K562 (cell line): ENCODE measurements around the gene VRK2. TPM values are rescaled to one million over a fixed set of nuclear protein-coding genes. Genes with fewer than 3 reads are reported as not detected.

Experiments used
- ATAC-seq: fragments of 200-7000 bp; cut with Tn5 transposase; 3 replicates; pipeline ENCODE4 v1.9.1; 2020; ENCODE audit warnings: moderate library complexity
- BruUV-seq: library from RNA; stranded (reverse); fragments of 400-500 nt; replicated peaks from 2 replicates; lab custom pipeline; 2021; lab: Mats Ljungman, UMichigan
- CTCF ChIA-PET: fragments of 300-600 bp; formaldehyde crosslinking; extraction: SDS; loops from one replicate; lab custom pipeline; 2021; ENCODE audit warnings: low intra/inter-chr PET ratio; lab: Yijun Ruan, JAX
- POLR2A ChIA-PET: fragments of 300-600, 350-650 bp; sonication (Branson Sonifier 250); formaldehyde crosslinking; extraction: SDS; loops from one replicate; lab custom pipeline; 2021; ENCODE audit warnings: antibody characterized with exemption, inconsistent platforms; lab: Yijun Ruan, JAX
- DNase-seq, 4 experiments: peaks; one replicate each; pipeline versions ENCODE4 v3.0.0 to v3.0.0-alpha.2; 2011 to 2018; ENCODE audit warnings: low spot score in 3 of 4, mixed read lengths in 3 of 4; ENCODE audit errors: extremely low read depth in 1 of 4
- FAIRE-seq: peaks from 2 replicates; lab custom pipeline; 2011; peaks lifted over from hg19 to GRCh38; lab: Jason Lieb, UNC
- H2AFZ ChIP-seq: 2 replicates; pipeline ENCODE4 v1.6.0; 2011; ENCODE audit warnings: low read depth, low read length, control low read depth, inconsistent platforms
- H3K27ac ChIP-seq: fragments of 200-600 bp; 3 replicates; pipeline ENCODE4 v1.8.0; 2011; ENCODE audit warnings: low read depth, mild to moderate bottlenecking, control low read depth, inconsistent platforms, low read length, moderate library complexity, mixed read lengths; ENCODE audit errors: extremely low read depth
- H3K27me3 ChIP-seq, 2 experiments: fragments of 300-600 bp in 1 of 2; 2 replicates in 1 of 2; 3 replicates in 1 of 2; pipeline versions ENCODE4 v1.6.0 to v1.8.0; 2011; ENCODE audit warnings: inconsistent platforms in 2 of 2, low read length in 2 of 2, mild to moderate bottlenecking in 1 of 2, mixed read lengths in 1 of 2, moderate library complexity in 1 of 2; ENCODE audit not compliant: control insufficient read depth in 2 of 2, insufficient read depth in 2 of 2
- H3K36me3 ChIP-seq: fragments of 300-600 bp; 3 replicates; pipeline ENCODE4 v1.8.0; 2011; ENCODE audit warnings: mild to moderate bottlenecking, low read length, inconsistent platforms; ENCODE audit not compliant: control insufficient read depth, insufficient read depth
- H3K4me1 ChIP-seq, 2 experiments: fragments of 200-600 bp in 1 of 2; replicated peaks in 1 of 2; 2 replicates in 1 of 2; 3 replicates in 1 of 2; pipeline versions ENCODE4 v1.5.1 to v1.8.0; 2011; ENCODE audit warnings: inconsistent platforms in 2 of 2, low read length in 2 of 2, mild to moderate bottlenecking in 1 of 2, mixed read lengths in 1 of 2, moderate library complexity in 1 of 2; ENCODE audit not compliant: control insufficient read depth in 2 of 2, insufficient read depth in 2 of 2
- H3K4me2 ChIP-seq: 2 replicates; pipeline ENCODE4 v1.6.1; 2011; ENCODE audit warnings: low read length, control low read depth, inconsistent platforms, mixed read lengths; ENCODE audit not compliant: insufficient read depth
- H3K4me3 ChIP-seq: fragments of 200-600 bp; sonication (generic), shearing (Covaris generic); 2 replicates; pipeline ENCODE4 v1.5.1; 2016; ENCODE audit warnings: control low read depth, inconsistent platforms
- H3K79me2 ChIP-seq: fragments of 200-600 bp; 3 replicates; pipeline ENCODE4 v1.8.0; 2011; ENCODE audit warnings: low read length, inconsistent platforms; ENCODE audit not compliant: control insufficient read depth, insufficient read depth
- H3K9ac ChIP-seq, 2 experiments: 2 replicates each; pipeline versions ENCODE4 v1.6.0 to v1.6.1; 2011; ENCODE audit warnings: low read depth in 2 of 2, low read length in 2 of 2, control low read depth in 1 of 2, inconsistent platforms in 1 of 2, mild to moderate bottlenecking in 1 of 2, mixed read lengths in 1 of 2; ENCODE audit not compliant: insufficient read depth in 1 of 2
- H3K9me1 ChIP-seq: one replicate; pipeline ENCODE4 v1.6.0; 2011; ENCODE audit warnings: inconsistent platforms, mild to moderate bottlenecking, low read length, moderate library complexity; ENCODE audit not compliant: control insufficient read depth, insufficient read depth
- H3K9me3 ChIP-seq: replicated peaks from 2 replicates; pipeline ENCODE4 v1.5.1; 2011; ENCODE audit warnings: low read depth, low read length, inconsistent platforms; ENCODE audit not compliant: control insufficient read depth, insufficient read depth
- H4K20me1 ChIP-seq: replicated peaks from 2 replicates; pipeline ENCODE4 v1.6.1; 2011; ENCODE audit warnings: low read length, inconsistent platforms, mixed read lengths; ENCODE audit not compliant: control insufficient read depth, insufficient read depth
- BACH1 ChIP-seq: fragments of 200-800 bp; sonication (Bioruptor generic); IDR thresholded peaks from 2 replicates; pipeline ENCODE4 v1.6.1; 2016; ENCODE audit warnings: missing genetic modification characterization, missing compliant biosample characterization
- FOSL1 ChIP-seq: fragments of 200-800 bp; sonication (Bioruptor generic); conservative IDR thresholded peaks from 2 replicates; pipeline ENCODE4 v1.6.1; 2016; ENCODE audit warnings: missing genetic modification characterization, missing compliant biosample characterization
- RAD21 ChIP-seq, 2 experiments: fragments of 250-450 bp in 1 of 2; fragments of 450-650 bp in 1 of 2; sonication (Bioruptor Pico) in 1 of 2; formaldehyde crosslinking in 1 of 2; IDR thresholded peaks in 1 of 2; conservative IDR thresholded peaks in 1 of 2; 2 replicates each; pipeline versions ENCODE4 v1.4.0 to v1.8.0; 2020 to 2022; ENCODE audit warnings: mild to moderate bottlenecking in 2 of 2, moderate library complexity in 1 of 2
- ZEB2 ChIP-seq: fragments of 450-650 bp; IDR thresholded peaks from 2 replicates; pipeline ENCODE4 v1.6.1; 2016
- ZSCAN32 ChIP-seq: fragments of 450-650 bp; formaldehyde crosslinking; IDR thresholded peaks from 2 replicates; pipeline ENCODE4 v1.4.0; 2020; ENCODE audit warnings: mild to moderate bottlenecking, moderate library complexity
- WGBS: fragments of 100-300 bp; shearing (Covaris generic); methylation state at CpG from one replicate; pipeline ENCODE4 v1.1.6; 2016; ENCODE audit warnings: low coverage, mixed read lengths; ENCODE audit not compliant: insufficient coverage; ENCODE audit errors: missing lambda C conversion rate; 5-methylcytosine and 5-hydroxymethylcytosine counted together
- in situ Hi-C: fragments of 300-500 bp; cut with MboI; formaldehyde crosslinking; loops from 4 replicates; pipeline ENCODE4 v1.15.0; 2018; ENCODE audit warnings: inconsistent platforms, mixed read lengths
- intact Hi-C: fragments of 100-400 bp; cut with micrococcal nuclease; formaldehyde crosslinking; loops from 2 replicates; pipeline ENCODE4 v1.14.2; 2022
- polyA plus RNA-seq, 8 experiments: library from polyadenylated mRNA; depleted of rRNA in 4 of 8; stranded (reverse) in 5 of 8; unstranded in 3 of 8; fragments of >200 nt; fragmentation: Nextera tagmentation in 2 of 8; fragmentation: Illumina TruSeq in 1 of 8; extraction: Ambion mirVana in 2 of 8; extraction: Trizol in 1 of 8; gene quantifications; 2 replicates each; pipeline versions ENCODE4 v1.2.1 to v1.2.3, GENCODE V29; 2011 to 2014; ENCODE audit warnings: inconsistent platforms in 1 of 8, missing spikeins in 1 of 8
- total RNA-seq, 7 experiments: library from RNA; depleted of rRNA in 6 of 7; stranded (reverse); fragments of >200 nt in 6 of 7; fragmentation: Illumina TruSeq in 2 of 7; extraction: Trizol in 2 of 7; gene quantifications; 2 replicates each; pipeline versions ENCODE4 v1.2.1 to v1.2.3, GENCODE V29; 2011 to 2021; ENCODE audit warnings: low replicate concordance in 1 of 7
- TF ChIP-seq, protein P1 (sequence below), 3 experiments: fragments of 200-800 bp in 1 of 3; sonication (Bioruptor generic) in 1 of 3; sonication (generic) in 1 of 3; formaldehyde crosslinking in 1 of 3; IDR thresholded peaks; 2 replicates each; pipeline versions ENCODE4 v1.6.1 to v1.8.0; 2016 to 2022; ENCODE audit warnings: mild to moderate bottlenecking in 2 of 3, missing compliant biosample characterization in 2 of 3, missing genetic modification characterization in 2 of 3, missing genetic modification reagents in 1 of 3
- TF ChIP-seq, protein P2 (sequence below), 3 experiments: IDR thresholded peaks in 2 of 3; conservative IDR thresholded peaks in 1 of 3; 2 replicates each; pipeline ENCODE4 v1.5.1; 2011 to 2012; ENCODE audit warnings: low read length in 3 of 3, mild to moderate bottlenecking in 3 of 3, control low read depth in 2 of 3, improper control_type of control experiment in 1 of 3, inconsistent platforms in 1 of 3, low read depth in 1 of 3, mixed read lengths in 1 of 3, moderate library complexity in 1 of 3; ENCODE audit not compliant: insufficient read depth in 2 of 3

Gene VRK2
- total and polyA plus RNA-seq, 9 of the 15 experiments (the other 6 are each of a cell fraction or from before 2014, with no cell fraction given): 22.6 to 49.2 (median 36.2) TPM

- TF ChIP-seq FOSL1 (tag): no peak
- TF ChIP-seq, protein P1, sequence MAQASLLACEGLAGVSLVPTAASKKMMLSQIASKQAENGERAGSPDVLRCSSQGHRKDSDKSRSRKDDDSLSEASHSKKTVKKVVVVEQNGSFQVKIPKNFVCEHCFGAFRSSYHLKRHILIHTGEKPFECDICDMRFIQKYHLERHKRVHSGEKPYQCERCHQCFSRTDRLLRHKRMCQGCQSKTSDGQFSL (CRISPR knock-in tag; IDR thresholded peaks at IDR 0.05): no peak
- TF ChIP-seq, protein P1 (tag; IDR thresholded peaks at IDR 0.05): no peak
- peak in 1 of 2 experiments; percentile 35; a peak in 2 of 4 replicates for TF ChIP-seq RAD21 (CRISPR knock-in tag; conservative IDR thresholded peaks at IDR 0.05 in 1 of 2, IDR thresholded peaks at IDR 0.05 in 1 of 2)
- no peak for TF ChIP-seq ZSCAN32 (CRISPR knock-in tag)
- TF ChIP-seq BACH1 (tag): no peak
- no peak for TF ChIP-seq ZEB2
- TF ChIP-seq, protein P2, sequence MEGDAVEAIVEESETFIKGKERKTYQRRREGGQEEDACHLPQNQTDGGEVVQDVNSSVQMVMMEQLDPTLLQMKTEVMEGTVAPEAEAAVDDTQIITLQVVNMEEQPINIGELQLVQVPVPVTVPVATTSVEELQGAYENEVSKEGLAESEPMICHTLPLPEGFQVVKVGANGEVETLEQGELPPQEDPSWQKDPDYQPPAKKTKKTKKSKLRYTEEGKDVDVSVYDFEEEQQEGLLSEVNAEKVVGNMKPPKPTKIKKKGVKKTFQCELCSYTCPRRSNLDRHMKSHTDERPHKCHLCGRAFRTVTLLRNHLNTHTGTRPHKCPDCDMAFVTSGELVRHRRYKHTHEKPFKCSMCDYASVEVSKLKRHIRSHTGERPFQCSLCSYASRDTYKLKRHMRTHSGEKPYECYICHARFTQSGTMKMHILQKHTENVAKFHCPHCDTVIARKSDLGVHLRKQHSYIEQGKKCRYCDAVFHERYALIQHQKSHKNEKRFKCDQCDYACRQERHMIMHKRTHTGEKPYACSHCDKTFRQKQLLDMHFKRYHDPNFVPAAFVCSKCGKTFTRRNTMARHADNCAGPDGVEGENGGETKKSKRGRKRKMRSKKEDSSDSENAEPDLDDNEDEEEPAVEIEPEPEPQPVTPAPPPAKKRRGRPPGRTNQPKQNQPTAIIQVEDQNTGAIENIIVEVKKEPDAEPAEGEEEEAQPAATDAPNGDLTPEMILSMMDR (IDR thresholded peaks at IDR 0.05 in 2 of 3, conservative IDR thresholded peaks at IDR 0.05 in 1 of 3; ENCODE audit: insufficient read depth in 2 of 3, low read depth in 1 of 3, low read length in 3 of 3): peak in 1 of 3 experiments; percentile 28; a peak in 1 of 6 replicates
- Histone ChIP-seq H3K9me1 (no peaks in the 10 kb centered on the region), H3K36me3 (peaks cover 20% of the 10 kb centered on the region; the same call in 2 of the 3 replicates), H3K79me2 (no peaks in the 10 kb centered on the region), H3K27ac (no peak overlapping the region), H3K9me3 (no peaks in the 10 kb centered on the region), H3K9ac (no peak overlapping the region), H3K4me1 (no peaks in the 10 kb centered on the region), H3K4me3 (no peak overlapping the region), H3K27me3 (no peaks in the 10 kb centered on the region), H3K4me2 (no peak overlapping the region), H4K20me1 (no peaks in the 10 kb centered on the region), H2AFZ (no peak overlapping the region)
- no TSS peak for BruUV-seq
- CTCF ChIA-PET: interaction anchor here (1.0 kb wide), 1 partner anchor 317 kb away, joined by 4 read pairs; no protein-coding TSS in a partner anchor
- 91% methylated on average over 5 of the region's 5 CpGs for WGBS
- ATAC-seq: no peak
- FAIRE-seq: no peak
- in situ Hi-C loops (no loop called here), intact Hi-C loops (loop anchor here (5.0 kb wide), 2 partner anchors 224 to 316 kb away; no protein-coding TSS in a partner anchor)
- DNase-seq: no peak
- POLR2A ChIA-PET: no interaction called here
Measured at GRCh38 chr2:58131191-58132011, 84.8 kb downstream of the VRK2 start.
